Right cardiac atrium (tissue), 5 donors: ENCODE measurements around the gene UGT2A2. TPM values are rescaled to one million over a fixed set of nuclear protein-coding genes. Genes with fewer than 3 reads are reported as not detected.

Experiments
- ATAC-seq, 2 donors: fragments of 200-7000 bp; cut with Tn5 transposase; one replicate each; pipeline versions ENCODE4 v1.8.0 to v1.9.1; 2020; ENCODE audit warnings: moderate library complexity in 2 of 2, mild to moderate bottlenecking in 1 of 2
- DNase-seq, 3 donors: peaks; one replicate each; pipeline ENCODE4 v3.0.0-alpha.2; 2020
- H3K27ac ChIP-seq: one replicate; pipeline ENCODE4 v1.5.1; 2013; ENCODE audit warnings: mild to moderate bottlenecking, low read length, control low read depth, moderate library complexity
- H3K27me3 ChIP-seq: one replicate; pipeline ENCODE4 v1.6.1; 2013; ENCODE audit not compliant: control insufficient read depth, insufficient read depth
- H3K4me1 ChIP-seq: one replicate; pipeline ENCODE4 v1.6.1; 2013; ENCODE audit warnings: low read length; ENCODE audit not compliant: control insufficient read depth, insufficient read depth
- H3K4me3 ChIP-seq: one replicate; pipeline ENCODE4 v1.5.1; 2013; ENCODE audit warnings: low read length, control low read depth
- H3K9me3 ChIP-seq: one replicate; pipeline ENCODE4 v1.6.1; 2013; ENCODE audit warnings: low read length; ENCODE audit not compliant: control insufficient read depth
- WGBS: extraction: QIAGEN DNeasy Blood & Tissue Kit; methylation state at CpG from one replicate; pipeline ENCODE4 v1.1.7; 2013; 5-methylcytosine and 5-hydroxymethylcytosine counted together
- intact Hi-C, 4 donors: fragments of 100-400 bp; cut with DNase I; formaldehyde crosslinking; loops; one replicate each; pipeline versions ENCODE4 v1.11.0 to v1.14.0; 2022 to 2023
- polyA plus RNA-seq: library from polyadenylated mRNA; stranded (reverse); fragments of 200-250 nt; gene quantifications from one replicate; pipeline ENCODE4 v1.2.3, GENCODE V29; 2013
- total RNA-seq, 4 donors: library from RNA; stranded (reverse); fragmentation: NEBNext Ultra II Directional; extraction: Animal tissue kit (Norgen Biotek cat#: 25700); gene quantifications; one replicate each; pipeline ENCODE4 v1.2.1, GENCODE V29; 2021
- donor health status: healthy with polysubstance abuse.
- donor health status: DM: no; HTN: yes; CAD: no.
- donor health status: DM: no; HTN: no; CAD: no.
- donor health status: DM: no; HTN: yes; CAD: no; lungs with severe emphysema.
- donor health status: DM: yes; HTN: yes; CAD: no.

Gene UGT2A2
- total and polyA plus RNA-seq, 5 donors = not detected

GRCh38 chr4:69642961-69643360 lies 3.5 kb upstream of the UGT2A2 start:
- no peak overlapping the region for H3K27ac ChIP-seq
- H3K4me3 ChIP-seq = no peak overlapping the region
- 66% methylated on average over 2 of the region's 2 CpGs for WGBS
- DNase-seq (no peak), ATAC-seq (no peak)
- H3K9me3 ChIP-seq = no peaks in the 10 kb centered on the region
- no peaks in the 10 kb centered on the region for H3K4me1 ChIP-seq
- intact Hi-C loops = no loop called here
- no peaks in the 10 kb centered on the region for H3K27me3 ChIP-seq

DNA sequence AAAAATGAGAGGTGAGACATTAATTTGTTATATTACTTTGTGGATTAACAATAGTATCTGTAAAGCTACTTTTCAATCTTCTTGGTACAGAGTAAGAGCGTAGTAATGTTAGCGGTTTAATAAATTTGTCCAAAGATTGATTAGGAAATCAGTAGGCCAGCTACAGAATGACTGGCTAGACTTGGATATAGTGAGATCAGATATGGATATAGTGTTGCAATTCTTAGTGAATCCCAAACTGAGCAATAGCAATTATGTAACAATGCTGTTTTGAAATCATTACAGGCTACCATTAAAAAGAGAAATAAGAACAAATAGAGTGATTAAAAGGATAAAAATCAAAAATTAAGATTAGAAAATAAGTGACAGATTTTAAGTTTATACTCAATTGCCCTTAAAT lies 847 bp upstream of the UGT2A2 start:
- H3K27me3 ChIP-seq = no peaks in the 10 kb centered on the region
- H3K27ac ChIP-seq = no peak overlapping the region
- no peaks in the 10 kb centered on the region for H3K4me1 ChIP-seq
- intact Hi-C loops = no loop called here
- no peak overlapping the region for H3K4me3 ChIP-seq
- ATAC-seq (no peak), DNase-seq (no peak)
- H3K9me3 ChIP-seq = no peaks in the 10 kb centered on the region
- 66% methylated on average over 2 of the region's 2 CpGs for WGBS

DNA sequence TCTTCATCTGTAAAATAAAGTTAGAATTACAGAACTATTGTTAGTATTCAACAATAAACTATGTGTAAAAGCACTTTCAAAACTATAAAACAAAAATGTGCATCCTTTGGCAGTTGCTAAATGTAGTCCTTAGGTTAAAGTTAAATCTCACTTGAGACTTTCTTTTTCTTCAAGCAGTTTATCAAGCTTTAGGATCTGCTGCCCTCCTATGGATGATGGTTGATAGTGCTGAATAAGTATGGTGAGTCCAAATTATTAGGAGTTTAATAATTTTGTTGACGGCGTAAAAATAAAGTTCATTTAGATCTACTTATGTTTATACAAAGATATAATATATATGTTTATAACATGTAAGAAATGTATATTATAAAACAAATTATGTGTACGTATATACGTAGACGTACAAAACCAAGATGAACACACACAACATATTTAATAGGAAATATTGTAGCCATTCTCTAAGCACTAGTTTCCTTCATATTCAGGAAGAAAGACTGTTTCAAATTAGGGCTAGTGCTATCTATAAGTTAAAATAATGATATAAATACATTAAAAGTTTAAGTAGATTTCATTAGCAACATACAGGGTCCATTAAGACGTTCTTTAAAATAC lies 22.3 kb downstream of the UGT2A2 start:
- H3K4me1 ChIP-seq = no peaks in the 10 kb centered on the region
- H3K4me3 ChIP-seq = no peak overlapping the region
- no peaks in the 10 kb centered on the region for H3K9me3 ChIP-seq
- 73% methylated on average over 6 of the region's 6 CpGs for WGBS
- ATAC-seq (no peak), DNase-seq (no peak)
- intact Hi-C loops = loop anchor here in 1 of 4 donors (5.0 kb wide), 1 partner anchor 295 kb away; no protein-coding TSS in a partner anchor
- H3K27me3 ChIP-seq = no peaks in the 10 kb centered on the region
- no peak overlapping the region for H3K27ac ChIP-seq

- intact Hi-C loops = no loop called here
- 30% methylated on average over 1 of the region's 1 CpG for WGBS
- Histone ChIP-seq H3K9me3 (no peaks in the 10 kb centered on the region), H3K27me3 (no peaks in the 10 kb centered on the region), H3K4me3 (no peak overlapping the region), H3K4me1 (no peaks in the 10 kb centered on the region), H3K27ac (no peak overlapping the region)
- DNase-seq (no peak), ATAC-seq (no peak)
Measured at GRCh38 chr4:69610484-69610883, 29.0 kb downstream of the UGT2A2 start.

GRCh38 chr4:69601065-69601464 lies 38.4 kb downstream of the UGT2A2 start:
- ATAC-seq = no peak
- no peak for DNase-seq
- intact Hi-C loops = no loop called here
- Histone ChIP-seq H3K27ac (no peak overlapping the region), H3K4me3 (no peak overlapping the region), H3K27me3 (no peaks in the 10 kb centered on the region), H3K9me3 (no peaks in the 10 kb centered on the region), H3K4me1 (peaks cover 2% of the 10 kb centered on the region)
- WGBS = 53% methylated on average over 4 of the region's 4 CpGs

DNA sequence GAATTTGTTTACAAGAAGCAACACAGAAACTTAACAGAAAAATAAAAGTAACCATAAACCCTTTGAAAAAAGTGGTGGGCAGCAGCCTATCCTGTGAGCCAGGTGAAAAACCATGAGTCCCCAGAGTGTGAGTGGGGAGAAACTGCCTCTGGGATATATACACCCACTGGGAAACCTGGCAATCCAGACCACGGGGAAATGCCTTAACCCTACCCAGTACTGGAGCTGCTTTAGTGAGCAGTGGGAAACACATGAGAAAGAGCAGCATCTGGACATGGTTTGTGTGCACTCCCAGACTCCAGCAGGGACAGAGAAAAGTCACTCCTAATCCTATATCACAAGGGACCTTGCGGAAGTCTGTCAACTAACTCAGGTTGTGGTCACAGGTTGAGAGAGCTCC lies 39.4 kb downstream of the UGT2A2 start:
- intact Hi-C loops = no loop called here
- no peaks in the 10 kb centered on the region for H3K27me3 ChIP-seq
- 76% methylated on average over 2 of the region's 2 CpGs for WGBS
- no peak for ATAC-seq
- no peak overlapping the region for H3K4me3 ChIP-seq
- DNase-seq = no peak
- no peak overlapping the region for H3K27ac ChIP-seq
- peaks cover 2% of the 10 kb centered on the region for H3K4me1 ChIP-seq
- H3K9me3 ChIP-seq = no peaks in the 10 kb centered on the region

- intact Hi-C loops = no loop called here
- DNase-seq (no peak), ATAC-seq (no peak)
- no peak overlapping the region for H3K4me3 ChIP-seq
- no peak overlapping the region for H3K27ac ChIP-seq
- WGBS = 58% methylated on average over 4 of the region's 4 CpGs
- H3K27me3 ChIP-seq = no peaks in the 10 kb centered on the region
- no peaks in the 10 kb centered on the region for H3K9me3 ChIP-seq
- H3K4me1 ChIP-seq = no peaks in the 10 kb centered on the region
Measured at GRCh38 chr4:69594382-69594781, 45.1 kb downstream of the UGT2A2 start.

DNA sequence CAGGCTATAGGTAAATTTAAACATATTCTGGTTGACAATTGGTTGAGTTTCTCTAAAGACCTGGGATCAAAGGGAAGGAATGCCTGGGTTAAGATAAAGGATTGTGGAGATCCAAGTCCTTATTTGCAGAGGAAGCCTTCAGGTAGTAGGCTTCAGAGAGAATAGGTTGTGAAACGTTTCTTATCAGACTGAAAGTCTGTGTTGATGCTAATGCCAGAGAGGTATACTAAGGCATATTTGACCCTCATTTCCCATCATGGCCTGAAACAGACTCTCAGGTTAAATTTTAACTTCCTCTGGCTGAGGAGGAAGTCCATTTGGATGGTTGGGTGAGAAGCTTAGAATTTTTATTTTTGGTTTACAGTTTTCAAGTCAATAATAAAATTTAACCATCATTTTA lies 48.1 kb downstream of the UGT2A2 start:
- ATAC-seq = no peak
- 23% methylated on average over 1 of the region's 1 CpG for WGBS
- no peak overlapping the region for H3K4me3 ChIP-seq

DNA sequence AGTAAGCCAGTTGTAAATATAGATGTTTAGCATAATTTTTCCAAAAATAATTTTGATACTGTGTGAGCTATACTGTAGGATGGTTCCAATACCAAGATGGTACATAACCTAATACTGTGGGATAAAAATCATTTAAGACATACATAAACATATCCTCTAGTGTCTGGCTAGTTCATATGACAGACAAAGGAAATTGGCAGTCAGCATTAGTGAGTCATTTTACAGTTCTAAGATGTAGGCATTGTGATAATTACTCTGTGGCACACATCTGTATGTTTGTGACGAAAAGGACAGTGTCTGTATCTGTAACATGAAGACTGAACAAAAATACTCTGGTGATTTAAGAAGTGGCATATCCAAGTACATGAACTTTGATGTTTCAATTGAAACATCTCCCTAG lies 49.6 kb downstream of the UGT2A2 start:
- Histone ChIP-seq H3K4me3 (no peak overlapping the region), H3K27ac (no peak overlapping the region), H3K4me1 (no peaks in the 10 kb centered on the region), H3K27me3 (no peaks in the 10 kb centered on the region), H3K9me3 (no peaks in the 10 kb centered on the region)
- ATAC-seq (no peak), DNase-seq (no peak)
- intact Hi-C loops = no loop called here
- WGBS = 68% methylated on average over 1 of the region's 1 CpG

More for the DNA sequence above, 48.1 kb downstream of the UGT2A2 start:
- intact Hi-C loops = no loop called here
- H3K27me3 ChIP-seq = no peaks in the 10 kb centered on the region
- H3K27ac ChIP-seq = no peak overlapping the region
- DNase-seq = no peak
- no peaks in the 10 kb centered on the region for H3K4me1 ChIP-seq
- no peaks in the 10 kb centered on the region for H3K9me3 ChIP-seq

DNA sequence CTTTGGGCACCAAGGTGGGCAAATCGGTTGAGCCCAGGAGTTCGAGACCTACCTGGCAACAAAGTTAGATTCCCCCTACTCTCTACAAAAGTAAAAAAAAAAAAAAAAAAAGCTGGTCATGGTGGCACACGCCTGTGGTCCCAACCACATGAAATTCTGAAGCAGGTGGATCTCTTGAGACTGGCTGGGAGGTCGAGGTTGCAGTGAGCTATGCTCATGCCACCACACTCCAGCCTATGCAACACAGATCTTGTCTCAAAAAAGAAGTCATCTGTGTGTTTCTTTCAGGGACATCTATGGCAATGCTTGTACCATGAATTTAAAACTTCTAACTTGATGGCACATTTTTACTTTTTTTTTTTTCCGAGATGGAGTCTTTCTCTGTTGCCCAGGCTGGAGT lies 55.3 kb downstream of the UGT2A2 start:
- DNase-seq (no peak), ATAC-seq (no peak)
- WGBS = 71% methylated on average over 5 of the region's 5 CpGs
- H3K27ac ChIP-seq = no peak overlapping the region
- no peaks in the 10 kb centered on the region for H3K27me3 ChIP-seq
- H3K9me3 ChIP-seq = no peaks in the 10 kb centered on the region
- no peaks in the 10 kb centered on the region for H3K4me1 ChIP-seq
- intact Hi-C loops = no loop called here
- no peak overlapping the region for H3K4me3 ChIP-seq

GRCh38 chr4:69583543-69583942 lies 55.9 kb downstream of the UGT2A2 start:
- H3K9me3 ChIP-seq = no peaks in the 10 kb centered on the region
- 63% methylated on average over 2 of the region's 2 CpGs for WGBS
- no peak for ATAC-seq
- H3K27ac ChIP-seq = no peak overlapping the region
- no peak for DNase-seq
- H3K4me3 ChIP-seq = no peak overlapping the region
- intact Hi-C loops = no loop called here
- H3K27me3 ChIP-seq = no peaks in the 10 kb centered on the region
- no peaks in the 10 kb centered on the region for H3K4me1 ChIP-seq

DNA sequence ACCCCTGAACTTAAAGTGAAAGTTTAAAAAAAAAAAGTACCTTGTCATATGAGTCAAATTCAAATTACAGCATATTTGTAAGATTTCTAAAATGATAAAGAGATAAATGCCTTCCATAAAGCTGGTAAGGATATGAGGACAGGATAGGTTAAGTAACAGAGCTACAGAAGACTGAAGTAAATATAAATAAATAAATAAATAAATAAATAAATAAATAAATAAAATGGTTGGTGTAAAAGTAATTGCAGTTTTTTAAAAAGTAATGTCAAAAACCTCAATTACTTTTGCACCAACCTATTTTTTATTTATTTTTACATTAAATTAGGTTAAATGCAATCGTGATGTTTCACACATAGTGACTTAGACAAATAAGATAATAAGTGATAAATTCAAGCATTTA lies 62.2 kb downstream of the UGT2A2 start:
- DNase-seq = no peak
- Histone ChIP-seq H3K4me1 (no peaks in the 10 kb centered on the region), H3K27ac (no peak overlapping the region), H3K9me3 (no peaks in the 10 kb centered on the region), H3K27me3 (no peaks in the 10 kb centered on the region), H3K4me3 (no peak overlapping the region)
- intact Hi-C loops = no loop called here
- 82% methylated on average over 1 of the region's 1 CpG for WGBS
- ATAC-seq = no peak
